ENCODE results near the gene ILKAP. TPM values are rescaled to one million over a fixed set of nuclear protein-coding genes. Genes with fewer than 3 reads are reported as not detected.

The ILKAP gene
- polyA plus RNA-seq, 1 of the 3 experiments (the other 2 are of a cell fraction) = 49.2 TPM

DNA sequence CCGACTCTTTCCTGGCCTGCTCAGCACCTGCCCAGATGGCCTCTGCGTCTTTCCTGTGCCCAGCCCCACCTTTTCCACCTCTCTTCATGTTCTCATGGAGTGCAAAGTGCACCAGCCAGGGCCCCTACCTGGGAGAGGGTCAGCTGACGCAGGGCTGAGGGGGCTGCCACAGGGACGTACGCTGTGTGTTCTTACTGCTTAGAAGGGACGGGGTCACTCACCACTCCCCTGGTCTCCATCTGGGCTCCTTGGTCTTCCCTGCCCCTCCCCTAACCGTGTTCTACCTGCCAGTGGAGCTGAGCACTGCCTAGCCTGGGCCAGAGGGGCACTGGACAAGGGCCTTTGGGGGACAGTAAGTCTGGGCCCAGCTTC is 36.2 kb downstream of the ILKAP start:
- ChIA-PET CTCF (interaction anchor here (1.0 to 1.1 kb wide), 3 partner anchors 8 to 309 kb away, joined by 3 to 4 read pairs (median 3); no protein-coding TSS in a partner anchor), POLR2A (interaction anchor here (0.8 kb wide), 1 partner anchor 9 kb away, joined by 3 read pairs; no protein-coding TSS in a partner anchor)
- Histone ChIP-seq H3K36me3 (replicated peaks in 1 of 2; ENCODE audit: control insufficient read depth in 1 of 2, insufficient read depth in 2 of 2, low read length in 1 of 2) (peaks cover 0 to 32% of the 10 kb centered on the region in 2 experiments), H4K20me1 (ENCODE audit: insufficient read depth) (no peaks in the 10 kb centered on the region), H3K4me2 (no peak overlapping the region), H3K4me3 (ENCODE audit: low read depth in 2 of 2, low read length in 1 of 2) (no peak overlapping the region), H3K9ac (no peak overlapping the region), H3K27ac (ENCODE audit: low read depth in 2 of 2, low read length in 1 of 2) (0 out of 4 replicates have a peak overlapping the region, but pooled peaks of 1 of the 2 experiments have one; percentile 7), H3K9me2 (no peaks in the 10 kb centered on the region), H3K9me3 (no peaks in the 10 kb centered on the region), H2AFZ (ENCODE audit: low read depth) (no peak overlapping the region), H3F3A (replicated peaks; ENCODE audit: insufficient read depth) (peaks cover 29% of the 10 kb centered on the region), H3K27me3 (ENCODE audit: insufficient read depth) (no peaks in the 10 kb centered on the region), H3K79me2 (ENCODE audit: insufficient read depth) (no peaks in the 10 kb centered on the region), H3K4me1 (ENCODE audit: control insufficient read depth in 1 of 2, insufficient read depth in 2 of 2, low read depth in 1 of 2, low read length in 1 of 2) (peaks cover 0 to 26% of the 10 kb centered on the region in 2 experiments; a peak in 3 of 4 replicates)
- DNase-seq = no peak
- no peak for TF ChIP-seq TEAD4 (IDR thresholded peaks at IDR 0.05; ENCODE audit: borderline replicate concordance, insufficient read depth)
- TF ChIP-seq NFIC (IDR thresholded peaks at IDR 0.05; ENCODE audit: borderline replicate concordance) = no peak
- no peak for TF ChIP-seq FOXM1 (IDR thresholded peaks at IDR 0.05; ENCODE audit: low read depth)
- no peak for TF ChIP-seq YY1 (IDR thresholded peaks at IDR 0.05; ENCODE audit: low read depth)
- TF ChIP-seq FOSL2 (IDR thresholded peaks at IDR 0.05; ENCODE audit: borderline replicate concordance, low read depth) = no peak
- no peak for TF ChIP-seq MEF2A (IDR thresholded peaks at IDR 0.05; ENCODE audit: borderline replicate concordance, low read depth)
- TF ChIP-seq SIN3A (IDR thresholded peaks at IDR 0.05; ENCODE audit: borderline replicate concordance, low read depth, low read length) = no peak
- TF ChIP-seq EP300 (IDR thresholded peaks at IDR 0.05; ENCODE audit: borderline replicate concordance in 1 of 2, low read depth in 1 of 2, low read length in 1 of 2) = no peak
- no peak for TF ChIP-seq CTCF (IDR thresholded peaks at IDR 0.05)
- TF ChIP-seq ELF1 (IDR thresholded peaks at IDR 0.05) = no peak
- TF ChIP-seq NRF1 (IDR thresholded peaks at IDR 0.05; ENCODE audit: low read depth, low read length) = no peak
- no peak for TF ChIP-seq RAD21 (IDR thresholded peaks at IDR 0.05; ENCODE audit: low read length)
- no peak for TF ChIP-seq MXI1 (IDR thresholded peaks at IDR 0.05; ENCODE audit: low read depth, low read length)
- TF ChIP-seq, protein P1, sequence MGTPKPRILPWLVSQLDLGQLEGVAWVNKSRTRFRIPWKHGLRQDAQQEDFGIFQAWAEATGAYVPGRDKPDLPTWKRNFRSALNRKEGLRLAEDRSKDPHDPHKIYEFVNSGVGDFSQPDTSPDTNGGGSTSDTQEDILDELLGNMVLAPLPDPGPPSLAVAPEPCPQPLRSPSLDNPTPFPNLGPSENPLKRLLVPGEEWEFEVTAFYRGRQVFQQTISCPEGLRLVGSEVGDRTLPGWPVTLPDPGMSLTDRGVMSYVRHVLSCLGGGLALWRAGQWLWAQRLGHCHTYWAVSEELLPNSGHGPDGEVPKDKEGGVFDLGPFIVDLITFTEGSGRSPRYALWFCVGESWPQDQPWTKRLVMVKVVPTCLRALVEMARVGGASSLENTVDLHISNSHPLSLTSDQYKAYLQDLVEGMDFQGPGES (IDR thresholded peaks at IDR 0.05; ENCODE audit: low read depth, low read length) = no peak
- no peak for TF ChIP-seq SMC3 (IDR thresholded peaks at IDR 0.05; ENCODE audit: low read depth, low read length)
- 93% methylated on average over 4 of the region's 7 CpGs for WGBS (ENCODE audit: low lambda C conversion rate)

Measured in SK-N-SH (cell line).